Activated T-cell treated with anti-CD3 and anti-CD28 coated beads, Interleukin-2, amount 50 U/mL, for 1 hour (primary cell): Measurements from ENCODE around the gene HTT.

Experiments used
- DNase-seq: peaks from one replicate; pipeline ENCODE4 v3.0.0-alpha.2; 2020

The HTT gene

DNA sequence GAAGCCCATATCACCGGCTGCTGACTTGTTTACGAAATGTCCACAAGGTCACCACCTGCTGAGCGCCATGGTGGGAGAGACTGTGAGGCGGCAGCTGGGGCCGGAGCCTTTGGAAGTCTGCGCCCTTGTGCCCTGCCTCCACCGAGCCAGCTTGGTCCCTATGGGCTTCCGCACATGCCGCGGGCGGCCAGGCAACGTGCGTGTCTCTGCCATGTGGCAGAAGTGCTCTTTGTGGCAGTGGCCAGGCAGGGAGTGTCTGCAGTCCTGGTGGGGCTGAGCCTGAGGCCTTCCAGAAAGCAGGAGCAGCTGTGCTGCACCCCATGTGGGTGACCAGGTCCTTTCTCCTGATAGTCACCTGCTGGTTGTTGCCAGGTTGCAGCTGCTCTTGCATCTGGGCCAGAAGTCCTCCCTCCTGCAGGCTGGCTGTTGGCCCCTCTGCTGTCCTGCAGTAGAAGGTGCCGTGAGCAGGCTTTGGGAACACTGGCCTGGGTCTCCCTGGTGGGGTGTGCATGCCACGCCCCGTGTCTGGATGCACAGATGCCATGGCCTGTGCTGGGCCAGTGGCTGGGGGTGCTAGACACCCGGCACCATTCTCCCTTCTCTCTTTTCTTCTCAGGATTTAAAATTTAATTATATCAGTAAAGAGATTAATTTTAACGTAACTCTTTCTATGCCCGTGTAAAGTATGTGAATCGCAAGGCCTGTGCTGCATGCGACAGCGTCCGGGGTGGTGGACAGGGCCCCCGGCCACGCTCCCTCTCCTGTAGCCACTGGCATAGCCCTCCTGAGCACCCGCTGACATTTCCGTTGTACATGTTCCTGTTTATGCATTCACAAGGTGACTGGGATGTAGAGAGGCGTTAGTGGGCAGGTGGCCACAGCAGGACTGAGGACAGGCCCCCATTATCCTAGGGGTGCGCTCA, 165.8 kb downstream of the HTT start:
- DNase-seq, result no peak

DNA sequence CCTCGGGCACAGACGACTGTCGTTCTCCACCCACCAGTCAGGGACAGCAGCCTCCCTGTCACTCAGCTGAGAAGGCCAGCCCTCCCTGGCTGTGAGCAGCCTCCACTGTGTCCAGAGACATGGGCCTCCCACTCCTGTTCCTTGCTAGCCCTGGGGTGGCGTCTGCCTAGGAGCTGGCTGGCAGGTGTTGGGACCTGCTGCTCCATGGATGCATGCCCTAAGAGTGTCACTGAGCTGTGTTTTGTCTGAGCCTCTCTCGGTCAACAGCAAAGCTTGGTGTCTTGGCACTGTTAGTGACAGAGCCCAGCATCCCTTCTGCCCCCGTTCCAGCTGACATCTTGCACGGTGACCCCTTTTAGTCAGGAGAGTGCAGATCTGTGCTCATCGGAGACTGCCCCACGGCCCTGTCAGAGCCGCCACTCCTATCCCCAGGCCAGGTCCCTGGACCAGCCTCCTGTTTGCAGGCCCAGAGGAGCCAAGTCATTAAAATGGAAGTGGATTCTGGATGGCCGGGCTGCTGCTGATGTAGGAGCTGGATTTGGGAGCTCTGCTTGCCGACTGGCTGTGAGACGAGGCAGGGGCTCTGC, 166.5 kb downstream of the HTT start:
- no peak for DNase-seq

DNA sequence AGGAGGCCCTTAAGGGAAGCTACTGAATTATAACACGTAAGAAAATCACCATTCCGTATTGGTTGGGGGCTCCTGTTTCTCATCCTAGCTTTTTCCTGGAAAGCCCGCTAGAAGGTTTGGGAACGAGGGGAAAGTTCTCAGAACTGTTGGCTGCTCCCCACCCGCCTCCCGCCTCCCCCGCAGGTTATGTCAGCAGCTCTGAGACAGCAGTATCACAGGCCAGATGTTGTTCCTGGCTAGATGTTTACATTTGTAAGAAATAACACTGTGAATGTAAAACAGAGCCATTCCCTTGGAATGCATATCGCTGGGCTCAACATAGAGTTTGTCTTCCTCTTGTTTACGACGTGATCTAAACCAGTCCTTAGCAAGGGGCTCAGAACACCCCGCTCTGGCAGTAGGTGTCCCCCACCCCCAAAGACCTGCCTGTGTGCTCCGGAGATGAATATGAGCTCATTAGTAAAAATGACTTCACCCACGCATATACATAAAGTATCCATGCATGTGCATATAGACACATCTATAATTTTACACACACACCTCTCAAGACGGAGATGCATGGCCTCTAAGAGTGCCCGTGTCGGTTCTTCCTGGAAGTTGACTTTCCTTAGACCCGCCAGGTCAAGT, 167.5 kb downstream of the HTT start:
- no peak for DNase-seq

DNA sequence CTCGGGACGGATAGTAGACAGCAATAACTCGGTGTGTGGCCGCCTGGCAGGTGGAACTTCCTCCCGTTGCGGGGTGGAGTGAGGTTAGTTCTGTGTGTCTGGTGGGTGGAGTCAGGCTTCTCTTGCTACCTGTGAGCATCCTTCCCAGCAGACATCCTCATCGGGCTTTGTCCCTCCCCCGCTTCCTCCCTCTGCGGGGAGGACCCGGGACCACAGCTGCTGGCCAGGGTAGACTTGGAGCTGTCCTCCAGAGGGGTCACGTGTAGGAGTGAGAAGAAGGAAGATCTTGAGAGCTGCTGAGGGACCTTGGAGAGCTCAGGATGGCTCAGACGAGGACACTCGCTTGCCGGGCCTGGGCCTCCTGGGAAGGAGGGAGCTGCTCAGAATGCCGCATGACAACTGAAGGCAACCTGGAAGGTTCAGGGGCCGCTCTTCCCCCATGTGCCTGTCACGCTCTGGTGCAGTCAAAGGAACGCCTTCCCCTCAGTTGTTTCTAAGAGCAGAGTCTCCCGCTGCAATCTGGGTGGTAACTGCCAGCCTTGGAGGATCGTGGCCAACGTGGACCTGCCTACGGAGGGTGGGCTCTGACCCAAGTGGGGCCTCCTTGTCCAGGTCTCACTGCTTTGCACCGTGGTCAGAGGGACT, 168.8 kb downstream of the HTT start:
- no peak for DNase-seq

DNA sequence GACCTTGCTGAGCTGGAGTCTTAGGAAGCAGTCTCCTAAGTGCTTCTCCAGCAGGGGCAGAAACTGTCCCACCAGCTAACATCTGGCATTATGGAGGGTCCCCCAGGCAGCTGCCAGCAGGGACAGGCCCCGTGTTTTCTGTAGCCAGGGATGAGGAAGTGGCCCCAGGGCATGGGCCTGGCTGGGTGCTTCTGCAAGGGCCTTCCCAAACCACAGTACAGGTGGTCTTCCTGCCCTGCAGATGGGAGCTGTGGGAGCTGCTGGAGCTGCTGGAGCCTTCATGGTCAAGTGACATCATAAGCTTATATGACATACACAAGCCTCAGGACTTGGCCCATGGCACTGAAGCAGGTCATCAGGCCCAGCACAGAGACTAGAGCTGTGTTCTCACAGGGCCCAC, 169.5 kb downstream of the HTT start:
- DNase-seq, result no peak

DNA sequence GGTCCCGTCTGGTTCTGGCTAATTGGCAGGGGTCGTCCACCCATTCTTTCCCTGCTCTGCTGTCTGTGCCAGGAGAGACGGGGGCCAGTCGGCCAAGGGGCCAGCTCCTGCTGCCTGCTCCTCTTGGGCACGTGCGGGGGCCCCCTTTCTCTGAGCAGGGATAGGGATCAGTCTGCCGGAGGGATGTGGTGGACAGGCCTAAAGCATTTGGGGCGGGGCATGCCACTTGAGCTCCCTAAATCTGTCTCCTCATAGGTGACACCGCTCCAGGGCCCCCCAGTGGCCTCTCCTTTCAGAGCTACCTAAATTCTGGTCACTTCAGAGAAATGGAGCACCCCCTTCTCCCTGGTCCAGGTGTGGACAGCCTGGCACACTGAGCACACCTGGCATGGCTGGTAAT, 170.3 kb downstream of the HTT start:
- no peak for DNase-seq

DNA sequence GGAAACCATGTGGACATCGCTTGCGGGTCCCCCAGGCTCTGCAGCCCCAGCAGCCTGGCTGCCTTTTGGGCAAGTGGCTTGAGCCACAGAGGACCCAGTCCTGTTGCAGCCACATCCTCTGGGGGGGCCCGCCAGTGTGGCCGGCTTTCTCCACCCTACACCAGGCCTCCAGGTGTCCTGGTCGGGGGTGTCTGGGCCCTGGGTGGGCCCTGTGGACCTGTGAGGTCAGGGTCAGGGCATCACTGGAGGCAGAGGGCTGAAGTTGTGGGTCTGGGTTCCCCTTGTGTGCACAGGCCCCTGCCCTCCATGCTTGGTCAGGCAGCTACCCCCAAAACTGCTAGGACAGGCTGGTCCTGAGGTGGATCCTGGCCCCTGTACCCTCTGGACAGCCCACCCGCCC, 171.2 kb downstream of the HTT start:
- no peak for DNase-seq

GRCh38 chr4:3246458-3247398, 172.2 kb downstream of the HTT start:
- no peak for DNase-seq

- DNase-seq, result no peak
Measured at GRCh38 chr4:3247399-3248177, 173.1 kb downstream of the HTT start.

GRCh38 chr4:3248178-3248480, 173.6 kb downstream of the HTT start:
- DNase-seq, result no peak

DNA sequence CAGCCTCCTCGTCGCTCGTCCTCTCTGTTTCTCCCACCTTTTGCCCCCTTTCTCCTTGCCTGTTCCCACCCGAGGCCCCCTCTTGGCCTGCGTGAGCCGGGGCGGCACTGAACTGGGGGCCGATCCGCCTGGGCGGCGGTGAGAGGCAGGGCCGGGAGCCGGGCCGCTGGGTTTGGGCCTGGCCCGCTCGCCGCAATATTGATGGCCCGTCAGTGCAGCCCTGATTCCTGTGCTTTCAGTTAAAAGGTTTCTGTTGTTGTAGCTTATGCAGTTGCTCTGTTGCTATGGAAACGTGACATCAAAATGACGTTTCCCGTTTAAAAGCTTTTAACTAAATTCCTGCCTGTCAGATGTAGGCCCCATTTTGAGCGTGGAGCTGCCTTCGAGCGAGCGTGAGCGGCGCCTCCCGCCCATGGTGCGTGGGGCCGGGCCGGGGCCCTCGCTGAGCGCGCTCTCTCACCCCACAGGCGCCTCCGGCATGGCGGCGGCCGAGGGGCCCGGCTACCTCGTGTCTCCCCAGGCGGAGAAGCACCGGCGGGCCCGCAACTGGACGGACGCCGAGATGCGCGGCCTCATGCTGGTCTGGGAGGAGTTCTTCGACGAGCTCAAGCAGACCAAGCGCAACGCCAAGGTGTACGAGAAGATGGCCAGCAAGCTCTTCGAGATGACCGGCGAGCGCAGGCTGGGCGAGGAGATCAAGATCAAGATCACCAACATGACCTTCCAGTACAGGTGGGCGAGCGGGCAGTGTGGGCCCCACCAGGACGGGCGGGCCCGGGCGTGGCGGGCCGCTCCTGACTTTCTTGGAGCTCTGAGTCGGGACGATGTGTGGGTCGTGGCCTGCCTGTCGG, 174.6 kb downstream of the HTT start, which contains the start of gene MSANTD1:
Gene MSANTD1, plus strand, starts transcription at position 349 of the 851 bp plus-strand sequence. Its CDS starts 64 bp downstream, at position 413.
- no peak for DNase-seq

- DNase-seq, result no peak
Measured at GRCh38 chr4:3249711-3250437, 175.4 kb downstream of the HTT start.

DNA sequence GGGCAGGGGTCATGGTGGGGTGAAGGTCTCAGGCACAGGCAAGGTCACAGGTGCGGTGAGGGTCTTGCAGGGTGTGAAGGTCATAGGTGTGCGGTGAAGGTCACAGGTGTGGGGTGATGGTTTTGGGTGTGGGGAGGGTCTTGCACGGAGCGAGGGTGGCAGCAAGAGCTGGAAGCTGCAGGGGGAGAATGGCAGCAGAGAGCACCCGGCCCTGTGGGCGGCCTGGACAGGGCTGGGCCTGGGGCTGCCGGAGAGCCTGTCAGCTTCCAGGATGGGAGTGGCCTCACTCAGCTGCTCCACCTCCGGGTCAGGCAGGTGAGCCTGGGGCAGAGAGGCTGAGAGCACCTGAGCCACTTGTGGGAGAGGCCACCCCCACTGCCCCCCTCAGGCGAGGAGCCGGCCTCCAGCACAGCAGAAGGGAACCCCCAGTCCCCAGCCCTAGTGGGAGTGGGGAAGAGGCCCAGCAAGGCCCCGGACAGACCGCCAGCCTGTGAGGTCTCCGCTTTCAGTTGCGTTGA, 176.0 kb downstream of the HTT start:
- DNase-seq, result no peak

DNA sequence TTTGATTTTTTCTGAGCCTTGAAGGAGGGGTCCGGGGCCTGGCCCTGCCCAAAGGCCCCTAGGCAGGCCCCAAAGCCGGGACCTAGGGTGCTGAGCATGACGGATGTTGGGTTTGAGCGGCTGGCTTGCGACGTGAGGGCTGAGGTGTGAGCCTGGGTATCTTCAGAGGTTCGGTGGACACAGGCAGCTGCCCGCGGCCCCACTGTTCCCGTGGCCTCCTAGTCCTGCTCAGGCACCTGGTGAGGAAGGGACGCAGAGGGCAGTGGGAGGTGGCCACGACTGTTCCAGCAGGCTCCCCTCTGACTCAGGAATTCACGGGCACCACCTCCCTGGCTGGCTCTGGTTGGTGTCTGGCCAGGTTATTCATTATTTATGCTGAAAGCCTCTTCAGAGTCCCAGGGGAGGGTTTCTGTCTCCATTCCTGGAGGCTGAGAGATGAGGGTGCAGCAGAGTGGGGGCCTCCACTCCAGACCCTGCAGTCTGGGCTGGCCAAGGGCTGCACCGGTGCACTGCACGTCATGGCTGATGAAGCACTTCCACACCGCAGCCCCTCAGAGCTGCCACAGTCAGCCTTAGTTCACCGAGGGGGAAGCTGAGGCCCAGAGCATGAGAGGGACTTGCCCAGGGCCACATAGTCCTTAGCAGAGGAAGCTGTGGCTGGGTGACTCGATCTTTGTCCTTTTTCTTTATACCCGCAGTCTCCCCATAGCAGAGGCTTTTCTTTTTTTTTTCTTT, 176.6 kb downstream of the HTT start:
- DNase-seq, result no peak

DNA sequence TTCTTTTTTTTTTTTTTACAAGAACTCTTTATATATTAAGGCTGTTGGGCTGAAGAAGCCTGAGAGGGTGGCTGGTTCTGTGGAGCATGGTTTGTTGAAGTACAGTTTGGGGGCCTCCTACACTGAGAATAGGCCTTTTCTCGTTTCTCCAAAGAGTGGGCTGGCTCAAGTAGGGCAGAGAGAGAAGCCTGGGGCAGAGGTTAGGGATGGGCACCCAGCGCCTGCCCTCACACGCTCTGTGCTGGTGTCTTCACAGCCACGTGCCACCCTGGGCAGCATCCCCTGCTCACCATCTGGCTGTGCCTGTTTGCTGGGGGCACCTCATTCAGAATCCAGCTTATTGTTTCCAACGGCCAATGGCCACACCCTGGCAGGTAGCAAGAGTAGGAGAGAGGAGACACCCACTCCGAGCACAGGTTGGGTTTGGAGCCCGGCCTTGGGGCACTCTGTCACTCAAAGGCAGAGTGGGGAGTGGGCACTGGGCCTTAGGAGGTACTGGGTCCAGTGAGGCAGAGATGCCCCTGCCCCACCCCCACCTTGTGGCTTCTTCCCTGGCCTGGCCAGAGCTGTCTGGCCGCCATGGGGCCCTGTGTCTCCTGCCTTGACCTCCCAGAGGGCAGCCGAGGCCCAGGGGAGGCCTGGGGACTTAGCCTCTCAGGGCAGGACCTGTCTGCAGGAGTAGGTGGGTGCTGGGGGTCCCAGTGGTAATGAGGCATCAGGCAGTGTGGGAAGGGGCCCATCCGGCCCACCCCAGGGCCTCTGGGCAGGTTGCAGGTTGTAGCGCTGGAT, 177.4 kb downstream of the HTT start:
- DNase-seq, result no peak

DNA sequence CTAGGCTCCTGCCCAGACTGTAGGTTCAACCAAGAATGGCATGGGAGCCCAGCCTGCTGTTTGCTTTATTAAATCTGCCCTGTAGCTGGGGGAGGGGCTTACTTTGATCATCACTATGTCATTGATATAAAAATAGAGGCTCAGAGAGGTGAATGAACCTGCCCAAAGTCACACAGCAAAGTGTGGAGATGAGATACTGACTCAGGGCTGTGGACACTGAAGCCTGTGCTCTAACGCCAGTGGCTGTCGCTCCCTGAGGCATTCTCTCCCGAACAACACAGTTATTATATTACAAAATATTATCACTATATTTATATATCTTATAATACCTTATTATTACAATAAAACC, 178.0 kb downstream of the HTT start:
- DNase-seq, result no peak

DNA sequence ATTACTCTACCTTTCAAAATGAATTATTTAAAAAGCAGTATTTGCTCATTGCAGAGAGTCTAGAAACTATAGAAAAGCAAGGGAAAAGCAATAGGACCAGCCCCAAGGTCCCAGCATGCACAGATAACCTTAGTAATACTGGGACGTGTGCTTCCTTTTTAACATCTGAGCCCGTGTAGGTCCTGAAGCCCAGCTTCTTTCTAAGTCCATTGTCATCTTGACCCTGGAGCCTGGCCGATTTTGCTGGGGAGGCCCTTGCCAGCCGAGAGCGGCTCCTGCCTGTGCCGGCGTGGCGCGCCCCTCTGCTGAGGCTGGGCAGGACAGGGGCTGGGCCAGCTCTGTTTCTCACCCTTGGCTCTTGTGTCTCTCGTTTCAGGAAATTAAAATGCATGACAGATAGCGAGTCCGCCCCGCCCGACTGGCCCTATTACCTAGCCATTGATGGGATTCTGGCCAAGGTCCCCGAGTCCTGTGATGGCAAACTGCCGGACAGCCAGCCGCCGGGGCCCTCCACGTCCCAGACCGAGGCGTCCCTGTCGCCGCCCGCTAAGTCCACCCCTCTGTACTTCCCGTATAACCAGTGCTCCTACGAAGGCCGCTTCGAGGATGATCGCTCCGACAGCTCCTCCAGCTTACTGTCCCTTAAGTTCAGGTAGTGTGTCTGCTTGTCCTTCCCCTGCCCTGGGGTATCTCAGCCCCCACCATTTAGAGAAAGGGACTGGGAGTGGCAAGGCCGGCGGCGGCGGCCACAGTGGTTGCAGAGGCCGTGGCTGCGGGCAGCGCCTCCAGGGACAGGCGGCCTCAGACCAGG, 178.6 kb downstream of the HTT start:
- DNase-seq, result peak; percentile 6
